Keratinocyte (primary cell): ENCODE measurements around the gene ERBB3. TPM values are rescaled to one million over a fixed set of nuclear protein-coding genes. Genes with fewer than 3 reads are reported as not detected.
"Not testable (repeated sequence)": the region's sequence is repeated elsewhere in the genome, so short reads cannot be mapped to it uniquely, and the experiment has no call there.

ENCODE experiments used
- DNase-seq: peaks from one replicate; pipeline ENCODE4 v3.0.0-alpha.2; 2011; ENCODE audit warnings: low read depth, missing footprints, low spot score
- FAIRE-seq: peaks from 2 replicates; lab custom pipeline; 2011; peaks lifted over from hg19 to GRCh38; lab: Jason Lieb, UNC
- H2AFZ ChIP-seq: 2 replicates; pipeline ENCODE4 v1.6.0; 2012; ENCODE audit warnings: low read length, control low read depth, inconsistent platforms; ENCODE audit not compliant: control insufficient read depth
- H3K27ac ChIP-seq: 2 replicates; pipeline ENCODE4 v1.5.1; 2011; ENCODE audit warnings: low read length; ENCODE audit not compliant: control insufficient read depth, insufficient read depth
- H3K27me3 ChIP-seq: 3 replicates; pipeline ENCODE4 v1.6.0; 2011; ENCODE audit warnings: low read length; ENCODE audit not compliant: control insufficient read depth, insufficient read depth; ENCODE audit errors: extremely low read depth
- H3K36me3 ChIP-seq, 2 experiments: 2 replicates in 1 of 2; 3 replicates in 1 of 2; pipeline ENCODE4 v1.5.1; 2011; ENCODE audit warnings: low read length in 2 of 2, mild to moderate bottlenecking in 1 of 2; ENCODE audit not compliant: control insufficient read depth in 2 of 2, insufficient read depth in 2 of 2; ENCODE audit errors: extremely low read depth in 1 of 2
- H3K4me1 ChIP-seq: 3 replicates; pipeline ENCODE4 v1.5.1; 2011; ENCODE audit warnings: low read length; ENCODE audit not compliant: control insufficient read depth, insufficient read depth; ENCODE audit errors: extremely low read depth
- H3K4me2 ChIP-seq: 3 replicates; pipeline ENCODE4 v1.6.0; 2011; ENCODE audit warnings: low read depth, low read length; ENCODE audit not compliant: control insufficient read depth, insufficient read depth; ENCODE audit errors: extremely low read depth
- H3K4me3 ChIP-seq, 3 experiments: fragments of 200-600 bp in 1 of 3; sonication (generic) in 1 of 3; 2 replicates in 2 of 3; 3 replicates in 1 of 3; pipeline ENCODE4 v1.5.1; 2011 to 2016; ENCODE audit warnings: low read length in 3 of 3, mild to moderate bottlenecking in 3 of 3, control low read depth in 2 of 3, inconsistent platforms in 1 of 3, low read depth in 1 of 3, mixed read lengths in 1 of 3, mixed run types in 1 of 3, moderate library complexity in 1 of 3; ENCODE audit not compliant: control insufficient read depth in 2 of 3, insufficient read depth in 2 of 3; ENCODE audit errors: extremely low read depth in 1 of 3
- H3K79me2 ChIP-seq: 2 replicates; pipeline ENCODE4 v1.6.0; 2012; ENCODE audit warnings: low read length; ENCODE audit not compliant: control insufficient read depth, insufficient read depth
- H3K9ac ChIP-seq: 3 replicates; pipeline ENCODE4 v1.6.0; 2011; ENCODE audit warnings: low read length; ENCODE audit not compliant: control insufficient read depth, insufficient read depth; ENCODE audit errors: extremely low read depth
- H3K9me1 ChIP-seq: 3 replicates; pipeline ENCODE4 v1.6.0; 2011; ENCODE audit warnings: low read length; ENCODE audit not compliant: control insufficient read depth, insufficient read depth; ENCODE audit errors: extremely low read depth
- H3K9me3 ChIP-seq: 2 replicates; pipeline ENCODE4 v1.5.1; 2012; ENCODE audit warnings: low read depth, low read length; ENCODE audit not compliant: control insufficient read depth
- H4K20me1 ChIP-seq: 3 replicates; pipeline ENCODE4 v1.6.0; 2011; ENCODE audit warnings: low read length; ENCODE audit not compliant: control insufficient read depth, insufficient read depth; ENCODE audit errors: extremely low read depth
- EZH2 ChIP-seq: IDR thresholded peaks from one replicate; pipeline ENCODE4 v1.6.1; 2012; ENCODE audit warnings: inconsistent platforms, mild to moderate bottlenecking, low read length, moderate library complexity
- dilution Hi-C: fragments of 300-500 bp; cut with MboI; formaldehyde crosslinking; loops from one replicate; pipeline ENCODE4 v1.7.0; 2020; ENCODE audit warnings: low sequenced_read_pairs; ENCODE audit not compliant: extremely low pct_ligation_motif_present
- polyA plus RNA-seq, 5 experiments: library from polyadenylated mRNA; depleted of rRNA in 3 of 5; stranded (reverse) in 3 of 5; stranded (forward) in 1 of 5; unstranded in 1 of 5; fragments of >200 nt; gene quantifications; 1 replicate in 1 of 5; 2 replicates in 3 of 5; 3 replicates in 1 of 5; pipeline versions ENCODE4 v1.2.1 to v1.2.3, GENCODE V29; 2011 to 2012; ENCODE audit warnings: missing spikeins in 2 of 5, low read depth in 1 of 5, low replicate concordance in 1 of 5
- TF ChIP-seq, protein P1 (sequence below), 3 experiments: IDR thresholded peaks in 1 of 3; conservative IDR thresholded peaks in 1 of 3; optimal IDR thresholded peaks in 1 of 3; 2 replicates in 2 of 3; 3 replicates in 1 of 3; pipeline versions ENCODE3 to v1.5.1; 2011; ENCODE audit warnings: low read length in 3 of 3, mild to moderate bottlenecking in 3 of 3, moderate library complexity in 2 of 3, control low read depth in 1 of 3, inconsistent platforms in 1 of 3; ENCODE audit not compliant: insufficient read depth in 2 of 3; ENCODE audit errors: extremely low read depth in 1 of 3

The ERBB3 gene
- polyA plus RNA-seq, 1 donor (not counting 4 experiments of a cell fraction or from before 2014, with no cell fraction given), result 16.4 TPM

DNA sequence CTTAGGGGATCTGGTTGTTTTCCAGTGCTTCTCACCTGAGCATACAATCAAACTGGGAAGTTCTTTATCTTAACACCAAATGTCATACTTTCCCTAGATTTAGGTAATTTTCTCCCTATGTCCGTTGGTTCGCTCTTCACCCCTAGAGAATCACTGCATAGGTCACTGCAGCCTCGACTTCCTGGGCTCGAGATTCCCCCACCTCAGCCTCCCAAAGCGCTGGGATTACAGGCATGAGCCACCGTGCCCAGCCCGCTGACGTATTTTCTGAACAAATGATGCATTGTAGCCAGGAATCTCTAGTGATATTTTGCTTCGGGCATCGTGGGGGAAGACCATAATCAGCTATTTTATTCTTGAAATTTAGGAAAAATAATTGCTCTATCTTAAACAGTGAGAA is 35.4 kb downstream of the ERBB3 start:
- no peak for DNase-seq
- Histone ChIP-seq H3K36me3 (peaks cover 11 to 34% of the 10 kb centered on the region in 2 experiments), H3K9me1 (no peaks in the 10 kb centered on the region), H3K27me3 (no peaks in the 10 kb centered on the region), H3K4me2 (peak overlapping the region; percentile 93), H3K27ac (peak overlapping the region; percentile 99), H2AFZ (no peak overlapping the region), H4K20me1 (no peaks in the 10 kb centered on the region), H3K9me3 (no peaks in the 10 kb centered on the region), H3K4me3 (peak overlapping the region in 2 of 3 experiments; percentile 92 to 99), H3K9ac (peak overlapping the region; percentile 99), H3K79me2 (peaks cover 17% of the 10 kb centered on the region), H3K4me1 (peaks cover 36% of the 10 kb centered on the region)
- no peak for FAIRE-seq
- dilution Hi-C loops, result no loop called here
- TF ChIP-seq, protein P1, sequence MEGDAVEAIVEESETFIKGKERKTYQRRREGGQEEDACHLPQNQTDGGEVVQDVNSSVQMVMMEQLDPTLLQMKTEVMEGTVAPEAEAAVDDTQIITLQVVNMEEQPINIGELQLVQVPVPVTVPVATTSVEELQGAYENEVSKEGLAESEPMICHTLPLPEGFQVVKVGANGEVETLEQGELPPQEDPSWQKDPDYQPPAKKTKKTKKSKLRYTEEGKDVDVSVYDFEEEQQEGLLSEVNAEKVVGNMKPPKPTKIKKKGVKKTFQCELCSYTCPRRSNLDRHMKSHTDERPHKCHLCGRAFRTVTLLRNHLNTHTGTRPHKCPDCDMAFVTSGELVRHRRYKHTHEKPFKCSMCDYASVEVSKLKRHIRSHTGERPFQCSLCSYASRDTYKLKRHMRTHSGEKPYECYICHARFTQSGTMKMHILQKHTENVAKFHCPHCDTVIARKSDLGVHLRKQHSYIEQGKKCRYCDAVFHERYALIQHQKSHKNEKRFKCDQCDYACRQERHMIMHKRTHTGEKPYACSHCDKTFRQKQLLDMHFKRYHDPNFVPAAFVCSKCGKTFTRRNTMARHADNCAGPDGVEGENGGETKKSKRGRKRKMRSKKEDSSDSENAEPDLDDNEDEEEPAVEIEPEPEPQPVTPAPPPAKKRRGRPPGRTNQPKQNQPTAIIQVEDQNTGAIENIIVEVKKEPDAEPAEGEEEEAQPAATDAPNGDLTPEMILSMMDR (optimal IDR thresholded peaks at IDR 0.05 in 1 of 3, IDR thresholded peaks at IDR 0.05 in 1 of 3, conservative IDR thresholded peaks at IDR 0.05 in 1 of 3; ENCODE audit: extremely low read depth in 1 of 3, insufficient read depth in 2 of 3, low read length in 3 of 3), result no peak
- TF ChIP-seq EZH2, result no peak

DNA sequence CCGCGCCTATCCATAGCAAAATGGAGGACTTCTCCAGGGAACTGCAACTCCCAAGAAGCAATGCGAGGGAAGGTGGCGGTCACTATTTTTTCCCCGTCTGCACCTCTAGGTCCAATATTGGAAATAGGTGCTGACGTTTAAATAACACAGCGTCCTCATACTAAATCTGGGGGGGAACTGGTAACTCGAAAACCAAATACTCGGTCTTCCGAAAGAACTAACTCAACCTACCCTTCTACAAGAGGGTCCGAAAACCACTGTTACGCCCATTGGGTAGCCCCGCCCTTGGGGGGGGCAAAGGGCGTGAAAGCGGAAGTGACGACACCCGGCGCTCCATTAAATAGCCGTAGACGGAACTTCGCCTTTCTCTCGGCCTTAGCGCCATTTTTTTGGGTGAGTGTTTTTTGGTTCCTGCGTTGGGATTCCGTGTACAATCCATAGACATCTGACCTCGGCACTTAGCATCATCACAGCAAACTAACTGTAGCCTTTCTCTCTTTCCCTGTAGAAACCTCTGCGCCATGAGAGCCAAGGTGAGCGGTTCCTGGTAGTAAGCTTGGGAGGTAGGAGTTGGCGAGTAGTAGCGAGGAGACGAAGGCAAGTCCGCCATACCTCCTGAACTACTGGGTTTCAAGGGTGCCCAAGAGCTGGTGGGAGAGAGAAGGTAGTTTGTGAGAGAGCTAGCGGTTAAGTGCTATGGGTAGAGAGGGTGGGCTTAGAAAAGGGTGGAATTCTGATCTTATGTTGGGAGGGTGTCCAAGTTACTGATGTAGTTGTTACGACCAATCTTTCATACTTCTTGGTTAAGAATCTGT is 36.5 kb downstream of the ERBB3 start, which contains the start of gene RPL41:
Gene RPL41 (plus strand): TSS at position 367 of the 815 bp plus-strand sequence.
- peak; percentile 5 for FAIRE-seq

DNA sequence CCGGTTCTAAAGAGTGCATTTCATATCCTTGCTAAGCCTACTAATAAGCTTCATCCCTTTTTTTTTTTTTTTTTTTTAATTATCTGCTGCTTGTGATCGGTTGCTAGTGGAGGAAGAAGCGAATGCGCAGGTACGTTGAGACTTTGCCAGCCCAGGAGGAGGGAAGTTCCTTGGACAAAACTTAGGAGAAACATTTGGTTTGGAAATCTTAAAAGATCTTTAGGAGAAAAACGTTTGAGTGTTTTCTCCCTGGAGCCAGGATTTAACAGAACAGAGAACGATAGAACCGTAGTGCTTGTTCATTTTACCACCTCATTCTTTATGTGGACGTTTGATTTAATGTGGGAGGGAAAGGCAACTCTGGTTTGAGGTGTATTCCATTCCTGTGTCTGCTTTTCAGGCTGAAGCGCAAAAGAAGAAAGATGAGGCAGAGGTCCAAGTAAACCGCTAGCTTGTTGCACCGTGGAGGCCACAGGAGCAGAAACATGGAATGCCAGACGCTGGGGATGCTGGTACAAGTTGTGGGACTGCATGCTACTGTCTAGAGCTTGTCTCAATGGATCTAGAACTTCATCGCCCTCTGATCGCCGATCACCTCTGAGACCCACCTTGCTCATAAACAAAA is 37.2 kb downstream of the ERBB3 start:
- H3K9me3 ChIP-seq, dilution Hi-C loops, FAIRE-seq, H4K20me1 ChIP-seq, H3K9me1 ChIP-seq, DNase-seq, H2AFZ ChIP-seq, H3K27me3 ChIP-seq: not testable (repeated sequence)
- Histone ChIP-seq H3K27ac (peak overlapping the region; percentile 99), H3K4me2 (peak overlapping the region; percentile 93), H3K4me1 (peaks cover 26% of the 10 kb centered on the region), H3K79me2 (peaks cover 12% of the 10 kb centered on the region), H3K36me3 (peaks cover 9 to 37% of the 10 kb centered on the region in 2 experiments), H3K9ac (peak overlapping the region; percentile 99), H3K4me3 (peak overlapping the region; percentile 69 to 99 (median 92))

More for the DNA sequence above, 36.5 kb downstream of the ERBB3 start, which contains the start of gene RPL41:
- H3K27ac ChIP-seq, result peak within 1 kb of the TSS; percentile 99
- no peak for TF ChIP-seq EZH2
- H2AFZ ChIP-seq, result peak within 1 kb of the TSS; percentile 63
- no peaks in the 10 kb centered on the region for H4K20me1 ChIP-seq
- H3K27me3 ChIP-seq, result no peaks in the 10 kb centered on the region
- H3K79me2 ChIP-seq, result peaks cover 15% of the 10 kb centered on the region
- H3K9me1 ChIP-seq, result no peaks in the 10 kb centered on the region
- peak within 1 kb of the TSS; percentile 69 to 99 (median 92) for H3K4me3 ChIP-seq
- no peak for DNase-seq
- peak within 1 kb of the TSS; percentile 93 for H3K4me2 ChIP-seq
- no peaks in the 10 kb centered on the region for H3K9me3 ChIP-seq
- H3K9ac ChIP-seq, result peak within 1 kb of the TSS; percentile 99
- peaks cover 11 to 37% of the 10 kb centered on the region in 2 experiments for H3K36me3 ChIP-seq
- H3K4me1 ChIP-seq, result peaks cover 29% of the 10 kb centered on the region
- dilution Hi-C loops, result no loop called here
